Epithelial cell of esophagus (primary cell): ENCODE data around the gene TEAD3.
A peak's percentile ranks its signal among the peaks of the same experiment; 100 is the strongest.

ENCODE experiments used
- DNase-seq: peaks from one replicate; pipeline ENCODE4 v3.0.0; 2010; ENCODE audit warnings: low read depth
- H3K4me3 ChIP-seq: 2 replicates; pipeline ENCODE4 v1.5.1; 2011; ENCODE audit warnings: mild to moderate bottlenecking, low read length, control low read depth
- CTCF ChIP-seq: IDR thresholded peaks from 2 replicates; pipeline ENCODE4 v1.5.1; 2011; ENCODE audit warnings: low read depth, mild to moderate bottlenecking, low read length, control low read depth, inconsistent platforms; ENCODE audit not compliant: insufficient read depth; ENCODE audit errors: missing control alignments

TEAD3 gene

DNA sequence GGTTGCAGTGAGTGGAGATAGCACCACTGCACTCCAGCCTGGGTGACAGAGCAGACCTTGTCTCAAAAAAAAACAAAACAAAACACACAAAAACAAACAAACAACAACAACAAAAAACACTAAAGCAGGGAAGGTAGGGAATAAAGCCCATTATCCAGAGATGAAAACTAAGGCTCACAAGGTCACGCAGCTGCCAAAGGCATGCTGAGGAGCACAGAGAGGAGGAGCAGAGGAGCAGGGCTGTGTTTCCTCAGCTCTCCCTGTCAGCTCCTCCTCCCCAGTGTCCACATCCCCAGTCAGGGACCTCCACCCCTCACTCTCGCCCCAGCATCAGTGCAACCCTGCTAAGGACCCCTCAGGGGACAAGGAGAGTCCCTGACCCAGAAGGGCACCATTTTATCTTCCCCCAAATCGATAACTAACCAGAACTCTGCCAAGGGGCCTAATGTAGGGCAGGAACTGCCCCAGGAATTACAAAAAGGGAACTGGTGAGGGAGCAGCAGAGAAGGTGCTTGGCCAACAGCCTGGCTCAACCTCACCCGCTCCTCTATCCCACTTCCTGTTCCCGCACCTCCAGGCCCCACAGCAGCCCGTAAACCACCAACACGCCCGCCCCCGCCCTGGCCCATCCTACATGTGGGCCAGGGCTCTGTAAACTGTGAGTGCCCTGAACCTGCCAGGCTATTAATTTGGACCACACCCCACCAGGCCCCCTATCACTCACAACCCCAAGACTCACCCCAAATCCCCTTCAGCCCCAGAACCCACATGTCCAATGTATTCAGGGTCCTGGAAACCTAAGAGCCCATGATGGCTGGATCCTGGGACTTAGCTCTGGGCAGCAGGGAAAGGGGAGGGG lies 9.0 kb downstream of the TEAD3 start:
- no peak for TF ChIP-seq CTCF
- H3K4me3 ChIP-seq, result no peak overlapping the region
- peak; percentile 68 for DNase-seq

- TF ChIP-seq CTCF, result no peak
- peak overlapping the region; percentile 21 for H3K4me3 ChIP-seq
- peak; percentile 98 for DNase-seq
These were observed 10.6 kb downstream of the TEAD3 start for GRCh38 chr6:35486005-35486925.

GRCh38 chr6:35485402-35485877 lies 11.4 kb downstream of the TEAD3 start:
- peak overlapping the region; percentile 7 for H3K4me3 ChIP-seq
- peak; percentile 66 for DNase-seq
- no peak for TF ChIP-seq CTCF

DNA sequence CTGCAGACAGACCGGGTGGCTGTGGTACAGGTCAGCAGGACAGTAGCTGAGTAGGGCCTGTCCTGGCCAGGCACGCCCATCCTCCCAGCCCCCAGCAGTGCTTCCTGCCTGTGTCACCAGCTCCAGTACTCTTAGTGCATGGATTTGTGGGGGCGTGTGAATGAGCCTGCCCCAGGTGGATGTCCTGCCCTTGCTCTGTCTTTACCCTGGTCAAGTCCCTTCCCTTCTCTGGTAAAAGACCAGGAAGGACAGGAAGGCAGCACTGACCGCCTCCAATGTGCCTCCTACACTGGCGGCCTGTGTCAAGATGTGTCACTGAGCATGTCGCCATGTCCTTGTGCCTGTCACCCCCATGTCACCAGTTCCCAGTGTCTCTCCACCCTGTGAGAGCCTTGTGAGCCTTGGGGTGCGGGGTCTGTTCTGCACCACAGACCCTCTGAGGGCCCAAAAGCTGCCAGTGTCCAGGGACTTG lies 11.9 kb downstream of the TEAD3 start:
- no peak overlapping the region for H3K4me3 ChIP-seq
- peak; percentile 72 for DNase-seq
- no peak for TF ChIP-seq CTCF

- H3K4me3 ChIP-seq, result no peak overlapping the region
- DNase-seq, result no peak
- no peak for TF ChIP-seq CTCF
These were observed 12.8 kb downstream of the TEAD3 start for GRCh38 chr6:35483893-35484645.

DNA sequence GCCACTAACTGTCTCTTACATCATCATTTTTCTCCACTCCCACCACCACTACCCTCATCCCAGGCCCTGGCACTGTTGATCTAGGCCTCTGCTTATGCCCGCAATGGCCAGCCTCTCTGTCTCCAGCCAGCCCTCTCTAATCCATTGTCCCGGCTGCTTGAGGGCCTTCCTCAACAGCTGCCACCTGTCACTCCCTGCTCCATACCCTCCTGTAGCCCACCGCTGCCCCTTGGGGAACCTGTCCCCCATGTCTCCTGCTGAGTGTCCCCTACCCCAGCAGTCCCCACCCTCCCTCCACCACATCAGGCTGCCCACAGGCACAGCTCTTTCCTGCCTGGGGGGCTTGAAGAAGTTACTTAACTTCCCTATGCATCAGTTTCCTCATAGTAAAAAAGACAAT lies 13.4 kb downstream of the TEAD3 start:
- no peak overlapping the region for H3K4me3 ChIP-seq
- TF ChIP-seq CTCF, result no peak
- no peak for DNase-seq
